HL-60 (cell line): ENCODE results near the gene NEUROG1.
"Not testable (repeated sequence)": the region's sequence is repeated elsewhere in the genome, so short reads cannot be mapped to it uniquely, and the experiment has no call there.

Experiments
- DNase-seq, 2 experiments: peaks; one replicate each; pipeline ENCODE4 v3.0.0-alpha.2; 2010 to 2020; ENCODE audit warnings: low read depth in 1 of 2, low spot score in 1 of 2
- H3K27ac ChIP-seq: fragments of 250-450 bp; sonication (Bioruptor Pico); replicated peaks from 2 replicates; pipeline ENCODE4 v1.5.1; 2020; ENCODE audit warnings: mild to moderate bottlenecking, moderate library complexity
- H3K27me3 ChIP-seq: fragments of 250-450 bp; sonication (Bioruptor Pico); 2 replicates; pipeline ENCODE4 v1.5.1; 2021; ENCODE audit warnings: mild to moderate bottlenecking, moderate library complexity; ENCODE audit not compliant: insufficient read depth, poor library complexity, severe bottlenecking
- H3K4me3 ChIP-seq: replicated peaks from 2 replicates; pipeline ENCODE4 v1.5.1; 2011; ENCODE audit warnings: mild to moderate bottlenecking, control low read depth, low read length; ENCODE audit not compliant: insufficient read depth
- GABPA ChIP-seq: IDR thresholded peaks from 2 replicates; pipeline ENCODE4 v1.6.1; 2012; ENCODE audit warnings: low read depth
- POLR2AphosphoS5 ChIP-seq: IDR thresholded peaks from 2 replicates; pipeline ENCODE4 v1.6.1; 2012; ENCODE audit warnings: low read depth
- SPI1 ChIP-seq: IDR thresholded peaks from 2 replicates; pipeline ENCODE4 v1.6.1; 2012; ENCODE audit warnings: low read depth, mild to moderate bottlenecking, borderline replicate concordance
- TF ChIP-seq, protein P1 (sequence below): IDR thresholded peaks from 2 replicates; pipeline ENCODE4 v1.6.1; 2012; ENCODE audit warnings: low read depth; ENCODE audit not compliant: insufficient replicate concordance
- TF ChIP-seq, protein P2 (sequence below): IDR thresholded peaks from one replicate; pipeline ENCODE4 v1.5.1; 2011; ENCODE audit warnings: low read length, control low read depth, inconsistent platforms; ENCODE audit not compliant: insufficient read depth

Gene NEUROG1

DNA sequence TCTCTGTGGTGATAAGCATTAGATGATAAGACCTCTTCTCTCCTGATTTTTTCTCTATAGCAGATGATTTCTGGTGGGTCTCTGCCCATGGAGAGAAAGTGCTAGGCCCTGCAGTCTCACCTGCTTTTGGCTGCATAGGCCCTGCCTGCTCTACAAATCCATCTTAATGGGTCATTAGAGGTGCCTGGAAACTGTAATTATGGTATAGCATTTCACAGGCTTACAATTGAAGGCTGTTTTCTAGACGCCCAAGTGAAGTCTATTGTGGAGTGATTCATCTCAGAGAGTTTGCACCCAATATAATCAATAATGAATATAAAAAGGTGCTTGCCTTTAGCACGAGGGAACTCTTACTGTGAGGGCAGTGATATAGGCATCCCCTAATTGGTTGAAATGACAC, 33.8 kb downstream of the NEUROG1 start:
- H3K27ac ChIP-seq: no peak overlapping the region
- no peak overlapping the region for H3K4me3 ChIP-seq
- H3K27me3 ChIP-seq: no peaks in the 10 kb centered on the region
- TF ChIP-seq, protein P1, sequence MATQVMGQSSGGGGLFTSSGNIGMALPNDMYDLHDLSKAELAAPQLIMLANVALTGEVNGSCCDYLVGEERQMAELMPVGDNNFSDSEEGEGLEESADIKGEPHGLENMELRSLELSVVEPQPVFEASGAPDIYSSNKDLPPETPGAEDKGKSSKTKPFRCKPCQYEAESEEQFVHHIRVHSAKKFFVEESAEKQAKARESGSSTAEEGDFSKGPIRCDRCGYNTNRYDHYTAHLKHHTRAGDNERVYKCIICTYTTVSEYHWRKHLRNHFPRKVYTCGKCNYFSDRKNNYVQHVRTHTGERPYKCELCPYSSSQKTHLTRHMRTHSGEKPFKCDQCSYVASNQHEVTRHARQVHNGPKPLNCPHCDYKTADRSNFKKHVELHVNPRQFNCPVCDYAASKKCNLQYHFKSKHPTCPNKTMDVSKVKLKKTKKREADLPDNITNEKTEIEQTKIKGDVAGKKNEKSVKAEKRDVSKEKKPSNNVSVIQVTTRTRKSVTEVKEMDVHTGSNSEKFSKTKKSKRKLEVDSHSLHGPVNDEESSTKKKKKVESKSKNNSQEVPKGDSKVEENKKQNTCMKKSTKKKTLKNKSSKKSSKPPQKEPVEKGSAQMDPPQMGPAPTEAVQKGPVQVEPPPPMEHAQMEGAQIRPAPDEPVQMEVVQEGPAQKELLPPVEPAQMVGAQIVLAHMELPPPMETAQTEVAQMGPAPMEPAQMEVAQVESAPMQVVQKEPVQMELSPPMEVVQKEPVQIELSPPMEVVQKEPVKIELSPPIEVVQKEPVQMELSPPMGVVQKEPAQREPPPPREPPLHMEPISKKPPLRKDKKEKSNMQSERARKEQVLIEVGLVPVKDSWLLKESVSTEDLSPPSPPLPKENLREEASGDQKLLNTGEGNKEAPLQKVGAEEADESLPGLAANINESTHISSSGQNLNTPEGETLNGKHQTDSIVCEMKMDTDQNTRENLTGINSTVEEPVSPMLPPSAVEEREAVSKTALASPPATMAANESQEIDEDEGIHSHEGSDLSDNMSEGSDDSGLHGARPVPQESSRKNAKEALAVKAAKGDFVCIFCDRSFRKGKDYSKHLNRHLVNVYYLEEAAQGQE: no peak
- TF ChIP-seq, protein P2, sequence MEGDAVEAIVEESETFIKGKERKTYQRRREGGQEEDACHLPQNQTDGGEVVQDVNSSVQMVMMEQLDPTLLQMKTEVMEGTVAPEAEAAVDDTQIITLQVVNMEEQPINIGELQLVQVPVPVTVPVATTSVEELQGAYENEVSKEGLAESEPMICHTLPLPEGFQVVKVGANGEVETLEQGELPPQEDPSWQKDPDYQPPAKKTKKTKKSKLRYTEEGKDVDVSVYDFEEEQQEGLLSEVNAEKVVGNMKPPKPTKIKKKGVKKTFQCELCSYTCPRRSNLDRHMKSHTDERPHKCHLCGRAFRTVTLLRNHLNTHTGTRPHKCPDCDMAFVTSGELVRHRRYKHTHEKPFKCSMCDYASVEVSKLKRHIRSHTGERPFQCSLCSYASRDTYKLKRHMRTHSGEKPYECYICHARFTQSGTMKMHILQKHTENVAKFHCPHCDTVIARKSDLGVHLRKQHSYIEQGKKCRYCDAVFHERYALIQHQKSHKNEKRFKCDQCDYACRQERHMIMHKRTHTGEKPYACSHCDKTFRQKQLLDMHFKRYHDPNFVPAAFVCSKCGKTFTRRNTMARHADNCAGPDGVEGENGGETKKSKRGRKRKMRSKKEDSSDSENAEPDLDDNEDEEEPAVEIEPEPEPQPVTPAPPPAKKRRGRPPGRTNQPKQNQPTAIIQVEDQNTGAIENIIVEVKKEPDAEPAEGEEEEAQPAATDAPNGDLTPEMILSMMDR: no peak
- TF ChIP-seq POLR2AphosphoS5 (no peak), SPI1 (no peak), GABPA (no peak)
- DNase-seq: no peak

DNA sequence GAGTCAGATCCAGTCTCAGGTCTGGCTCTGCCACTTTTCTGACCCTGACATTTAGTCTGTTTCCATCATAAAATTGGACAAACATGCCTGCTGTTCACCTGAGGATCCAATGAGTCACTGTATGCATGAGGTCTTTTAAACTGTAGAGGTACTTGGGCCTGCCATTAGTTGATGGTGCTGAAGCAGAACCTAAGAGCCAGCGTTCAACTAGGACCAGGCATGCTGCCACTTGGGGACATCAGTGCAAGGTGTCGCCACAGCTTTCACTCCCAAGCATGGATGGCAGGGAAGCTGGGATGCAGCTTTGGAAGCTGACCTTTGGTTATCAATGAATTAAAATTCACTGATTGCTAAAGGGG, 37.1 kb downstream of the NEUROG1 start:
- Histone ChIP-seq H3K27ac (no peak overlapping the region), H3K4me3 (no peak overlapping the region), H3K27me3 (no peaks in the 10 kb centered on the region)
- TF ChIP-seq GABPA (no peak), POLR2AphosphoS5 (no peak), SPI1 (no peak)
- TF ChIP-seq, protein P1: no peak
- TF ChIP-seq, protein P2: no peak
- DNase-seq: no peak

DNA sequence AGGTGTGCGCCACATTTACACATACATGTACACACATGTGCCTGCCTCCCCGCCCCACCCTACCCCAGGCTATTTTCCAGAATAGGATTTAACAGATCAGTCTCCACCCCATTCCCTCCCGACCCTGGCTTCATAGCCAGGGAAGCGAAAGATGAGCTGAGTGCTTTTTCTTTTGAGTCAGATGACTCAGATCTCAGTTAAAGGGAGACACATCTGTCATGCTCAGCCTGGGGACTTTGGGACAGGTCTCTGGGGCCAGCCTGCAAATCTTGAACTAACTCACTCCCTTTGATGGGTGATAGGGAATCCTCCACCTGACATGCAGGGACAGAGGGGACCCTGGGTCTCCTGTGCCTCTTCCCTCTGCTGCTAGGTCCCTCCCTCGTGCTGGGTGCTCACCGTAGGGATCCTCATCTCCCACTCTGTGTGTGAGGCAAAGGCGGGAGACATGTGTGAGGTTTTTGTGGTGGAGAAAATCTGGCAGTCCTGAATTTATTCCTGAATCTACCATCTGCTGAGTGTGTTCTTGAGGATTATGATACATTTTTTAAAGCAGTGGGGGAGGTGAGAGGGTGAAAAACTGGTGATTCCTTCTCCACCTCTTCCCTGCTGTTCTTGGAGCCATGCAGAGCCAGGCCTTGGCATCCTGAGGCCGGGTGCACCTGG, 37.7 kb downstream of the NEUROG1 start:
- H3K27me3 ChIP-seq: no peaks in the 10 kb centered on the region
- no peak for DNase-seq

DNA sequence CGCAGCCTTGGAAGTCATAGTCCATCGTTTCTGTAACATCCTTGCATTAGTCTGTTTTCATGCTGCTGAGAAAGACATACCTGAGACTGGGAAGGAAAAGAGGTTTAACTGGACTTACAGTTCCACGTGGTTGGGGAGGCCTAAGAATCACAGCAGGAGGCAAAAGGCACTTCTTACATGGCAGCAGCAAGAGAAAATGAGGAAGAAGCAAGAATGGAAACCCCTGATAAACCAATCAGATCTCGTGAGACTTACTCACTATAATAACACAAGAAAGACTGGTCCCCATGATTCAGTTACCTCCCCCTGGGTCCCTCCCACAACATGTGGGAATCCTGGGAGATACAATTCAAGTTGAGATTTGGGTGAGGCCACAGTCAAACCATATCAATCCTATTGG, 40.2 kb downstream of the NEUROG1 start:
- DNase-seq, H3K27ac ChIP-seq, H3K27me3 ChIP-seq, H3K4me3 ChIP-seq: not testable (repeated sequence)

More for the DNA sequence above, 37.7 kb downstream of the NEUROG1 start:
- TF ChIP-seq, protein P2: no peak
- TF ChIP-seq POLR2AphosphoS5: no peak
- TF ChIP-seq GABPA: no peak
- TF ChIP-seq SPI1: no peak
- TF ChIP-seq, protein P1: no peak
- no peak overlapping the region for H3K27ac ChIP-seq
- no peak overlapping the region for H3K4me3 ChIP-seq
